NCI-H2029 treated with DMSO at 0.1 percent for 48 hours (cell line): ENCODE results near the gene PCDHGA10.
"Not testable (repeated sequence)": the region's sequence is repeated elsewhere in the genome, so short reads cannot be mapped to it uniquely, and the experiment has no call there.

Experiments
- DNase-seq: peaks from one replicate; lab custom pipeline; 2025; lab: John Stamatoyannopoulos, UW

Gene PCDHGA10

DNA sequence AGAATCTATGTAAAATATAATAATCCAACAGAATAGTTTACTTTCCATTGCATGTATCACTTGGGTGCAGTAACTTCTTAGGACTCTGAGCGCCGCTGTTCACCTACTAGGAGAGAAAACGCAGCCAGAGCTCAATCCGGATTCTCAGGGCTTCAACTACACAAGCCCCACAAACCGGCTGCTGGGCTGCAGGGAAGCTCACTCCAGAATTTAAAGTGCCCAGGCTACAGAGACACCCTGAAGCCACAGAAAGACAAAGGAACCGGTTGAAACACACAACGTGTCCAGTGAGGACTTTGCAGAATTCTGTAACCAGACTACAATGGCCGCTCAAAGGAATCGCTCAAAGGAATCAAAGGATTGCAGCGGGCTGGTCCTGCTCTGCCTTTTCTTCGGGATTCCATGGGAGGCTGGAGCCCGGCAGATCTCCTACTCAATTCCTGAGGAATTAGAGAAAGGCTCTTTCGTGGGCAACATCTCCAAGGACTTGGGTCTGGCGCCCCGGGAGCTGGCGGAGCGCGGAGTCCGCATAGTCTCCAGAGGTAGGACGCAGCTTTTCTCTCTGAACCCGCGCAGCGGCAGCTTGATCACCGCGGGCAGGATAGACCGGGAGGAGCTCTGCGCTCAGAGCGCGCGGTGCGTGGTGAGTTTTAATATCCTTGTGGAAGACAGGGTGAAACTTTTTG is at the start of gene PCDHGA10:
Gene PCDHGA10, plus strand, starts transcription at position 134 of the 686 bp plus-strand sequence. Its CDS starts 189 bp downstream, at position 323.
- DNase-seq, result no peak

DNA sequence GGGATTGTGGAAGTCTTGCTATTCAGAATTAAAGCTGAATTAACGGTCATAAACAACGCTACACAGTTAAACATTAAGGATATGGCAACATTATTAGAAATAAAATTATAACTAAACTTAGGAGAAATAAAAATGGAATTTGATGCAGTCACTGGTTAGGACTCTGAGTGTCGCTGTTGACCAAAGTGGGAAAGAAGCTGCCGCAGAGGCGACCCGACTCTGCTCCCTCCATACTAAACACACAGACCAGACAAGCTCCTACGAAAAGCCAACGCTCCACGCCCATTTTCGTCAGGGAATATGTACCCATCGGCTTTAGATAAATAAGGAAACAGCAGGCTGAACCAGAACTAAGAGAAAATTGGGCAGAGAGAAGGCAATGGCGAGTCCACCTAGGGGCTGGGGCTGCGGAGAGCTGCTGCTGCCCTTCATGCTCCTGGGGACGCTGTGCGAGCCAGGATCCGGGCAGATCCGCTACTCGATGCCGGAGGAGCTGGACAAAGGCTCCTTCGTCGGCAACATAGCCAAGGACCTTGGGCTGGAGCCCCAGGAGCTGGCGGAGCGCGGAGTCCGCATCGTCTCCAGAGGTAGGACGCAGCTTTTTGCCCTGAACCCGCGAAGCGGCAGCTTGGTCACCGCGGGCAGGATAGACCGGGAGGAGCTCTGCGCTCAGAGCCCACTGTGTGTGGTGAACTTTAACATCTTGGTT is 48.7 kb upstream of the PCDHGA10 start, which contains the start of gene PCDHGA5:
Gene PCDHGA5, plus strand, starts transcription at position 211 of the 709 bp plus-strand sequence. Its CDS starts 169 bp downstream, at position 380.
- DNase-seq, result no peak

DNA sequence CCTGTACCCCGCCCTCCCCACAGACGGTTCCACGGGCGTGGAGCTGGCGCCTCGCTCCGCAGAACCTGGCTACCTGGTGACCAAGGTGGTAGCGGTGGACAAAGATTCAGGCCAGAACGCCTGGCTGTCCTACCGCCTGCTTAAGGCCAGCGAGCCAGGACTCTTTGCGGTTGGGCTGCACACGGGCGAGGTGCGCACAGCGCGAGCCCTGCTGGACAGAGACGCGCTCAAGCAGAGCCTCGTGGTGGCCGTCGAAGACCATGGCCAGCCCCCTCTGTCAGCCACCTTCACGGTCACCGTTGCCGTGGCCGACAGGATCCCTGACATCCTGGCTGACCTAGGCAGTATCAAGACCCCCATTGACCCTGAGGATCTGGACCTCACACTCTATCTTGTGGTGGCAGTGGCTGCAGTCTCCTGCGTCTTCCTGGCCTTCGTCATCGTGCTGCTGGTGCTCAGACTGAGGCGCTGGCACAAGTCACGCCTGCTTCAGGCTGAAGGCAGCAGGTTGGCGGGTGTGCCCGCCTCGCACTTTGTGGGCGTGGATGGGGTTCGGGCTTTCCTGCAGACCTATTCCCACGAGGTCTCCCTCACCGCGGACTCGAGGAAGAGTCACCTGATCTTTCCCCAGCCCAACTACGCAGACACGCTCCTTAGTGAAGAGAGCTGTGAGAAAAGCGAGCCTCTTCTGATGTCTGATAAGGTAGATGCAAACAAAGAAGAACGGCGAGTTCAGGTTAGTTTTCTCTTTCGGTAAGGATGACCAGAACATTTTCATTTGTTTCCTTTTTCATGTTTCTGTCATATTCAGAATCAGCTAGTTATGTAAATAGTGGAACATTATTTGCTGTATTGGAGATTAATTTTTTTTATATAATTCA is 46.5 kb upstream of the PCDHGA10 start:
- no peak for DNase-seq

DNA sequence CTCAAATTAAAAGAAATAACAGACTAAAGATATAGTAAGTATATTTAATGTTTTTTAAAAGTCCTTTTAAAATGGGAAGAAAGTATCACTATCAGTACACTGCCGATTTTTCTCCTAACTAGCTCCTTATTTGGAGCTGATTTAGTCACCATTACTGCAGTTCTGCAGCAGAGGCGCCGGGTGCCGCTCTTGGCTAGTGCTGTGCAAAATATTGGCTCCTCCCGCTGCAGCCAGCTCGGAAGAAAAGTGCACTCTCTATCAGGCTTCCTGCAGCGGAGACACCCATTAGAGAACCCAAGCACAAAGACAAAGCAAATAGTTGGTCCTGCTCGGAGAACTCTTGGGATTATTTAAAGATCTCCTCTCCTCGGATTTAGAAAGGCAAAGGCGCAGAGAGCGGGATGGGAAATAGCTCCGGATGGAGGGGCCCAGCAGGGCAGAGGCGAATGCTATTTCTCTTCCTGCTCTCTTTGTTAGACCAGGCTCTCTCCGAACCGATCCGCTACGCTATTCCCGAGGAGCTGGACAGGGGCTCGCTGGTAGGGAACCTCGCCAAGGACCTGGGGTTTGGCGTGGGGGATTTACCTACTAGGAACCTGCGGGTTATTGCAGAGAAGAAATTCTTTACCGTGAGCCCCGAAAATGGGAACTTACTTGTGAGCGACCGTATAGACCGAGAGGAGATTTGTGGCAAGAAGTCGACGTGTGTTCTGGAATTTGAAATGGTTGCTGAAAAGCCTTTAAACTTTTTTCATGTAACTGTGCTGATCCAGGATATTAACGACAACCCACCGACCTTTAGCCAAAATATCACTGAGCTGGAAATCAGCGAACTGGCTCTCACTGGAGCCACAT is 42.6 kb upstream of the PCDHGA10 start, which contains the start of gene PCDHGB3:
Gene PCDHGB3, plus strand, starts transcription at position 249 of the 855 bp plus-strand sequence. Its CDS starts 153 bp downstream, at position 402.
- no peak for DNase-seq

DNA sequence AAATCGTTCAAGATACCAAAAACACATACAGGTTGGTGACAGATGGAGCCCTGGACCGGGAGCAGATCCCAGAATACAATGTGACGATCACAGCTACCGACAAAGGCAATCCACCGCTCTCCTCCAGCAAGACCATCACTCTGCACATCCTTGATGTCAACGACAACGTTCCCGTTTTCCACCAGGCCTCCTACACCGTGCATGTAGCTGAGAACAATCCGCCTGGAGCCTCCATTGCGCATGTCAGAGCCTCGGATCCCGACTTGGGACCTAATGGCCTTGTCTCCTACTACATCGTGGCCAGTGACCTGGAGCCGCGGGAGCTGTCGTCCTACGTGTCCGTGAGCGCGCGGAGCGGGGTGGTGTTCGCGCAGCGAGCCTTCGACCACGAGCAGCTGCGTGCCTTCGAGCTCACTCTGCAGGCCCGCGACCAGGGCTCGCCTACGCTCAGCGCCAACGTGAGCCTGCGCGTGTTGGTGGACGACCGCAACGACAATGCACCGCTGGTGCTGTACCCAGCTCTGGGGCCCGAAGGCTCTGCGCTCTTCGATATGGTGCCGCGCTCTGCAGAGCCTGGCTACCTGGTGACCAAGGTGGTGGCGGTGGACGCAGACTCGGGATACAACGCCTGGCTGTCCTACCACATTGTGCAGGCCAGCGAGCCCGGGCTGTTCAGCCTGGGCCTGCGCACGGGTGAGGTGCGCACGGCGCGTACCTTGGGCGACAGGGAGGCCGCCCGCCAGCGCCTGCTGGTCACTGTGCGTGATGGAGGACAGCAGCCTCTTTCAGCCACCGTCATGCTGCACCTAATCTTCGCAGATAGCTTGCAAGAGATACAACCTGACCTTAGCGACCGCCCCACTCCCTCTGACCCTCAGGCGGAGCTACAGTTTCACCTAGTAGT is 41.0 kb upstream of the PCDHGA10 start:
- no peak for DNase-seq

DNA sequence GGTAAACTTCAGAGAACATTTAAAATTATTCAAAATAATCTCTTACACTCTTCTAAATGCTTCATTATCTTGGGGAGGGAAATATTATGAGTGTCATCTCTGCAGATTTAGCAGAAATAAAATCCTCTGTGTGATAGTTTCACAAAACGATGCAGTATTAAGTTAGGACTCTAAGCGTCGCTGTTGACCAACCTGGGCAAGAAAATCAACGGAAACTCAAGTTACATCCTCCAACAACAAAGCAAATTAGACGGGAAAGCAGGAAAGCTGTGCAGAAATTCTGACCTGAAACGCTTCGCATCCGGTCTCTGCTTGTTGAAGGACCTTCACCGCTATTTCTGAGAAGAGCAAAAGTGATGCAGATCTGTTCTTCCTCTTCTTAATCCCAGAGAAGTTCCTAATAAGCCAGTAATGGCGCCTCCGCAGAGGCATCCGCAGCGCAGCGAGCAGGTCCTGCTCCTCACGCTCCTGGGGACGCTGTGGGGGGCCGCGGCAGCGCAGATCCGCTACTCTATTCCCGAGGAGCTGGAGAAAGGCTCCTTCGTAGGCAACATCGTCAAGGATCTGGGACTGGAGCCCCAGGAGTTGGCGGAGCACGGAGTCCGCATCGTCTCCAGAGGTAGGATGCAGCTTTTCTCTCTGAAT is 39.0 kb upstream of the PCDHGA10 start, which contains the start of gene PCDHGA6:
Gene PCDHGA6, plus strand, starts transcription at position 219 of the 645 bp plus-strand sequence. Its CDS starts 193 bp downstream, at position 412.
- no peak for DNase-seq

DNA sequence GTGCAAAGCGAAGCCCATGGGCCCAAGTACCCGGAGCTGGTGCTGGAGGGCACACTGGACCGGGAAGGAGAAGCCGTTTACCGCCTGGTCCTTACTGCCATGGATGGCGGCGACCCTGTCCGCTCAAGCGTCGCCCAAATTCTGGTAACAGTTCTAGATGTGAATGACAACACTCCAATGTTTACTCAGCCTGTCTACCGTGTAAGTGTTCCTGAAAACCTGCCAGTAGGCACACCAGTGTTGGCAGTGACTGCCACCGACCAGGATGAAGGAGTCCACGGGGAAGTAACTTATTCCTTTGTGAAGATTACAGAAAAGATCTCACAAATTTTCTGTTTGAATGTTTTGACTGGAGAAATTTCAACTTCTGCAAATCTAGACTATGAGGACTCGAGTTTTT is 38.2 kb upstream of the PCDHGA10 start:
- no peak for DNase-seq

DNA sequence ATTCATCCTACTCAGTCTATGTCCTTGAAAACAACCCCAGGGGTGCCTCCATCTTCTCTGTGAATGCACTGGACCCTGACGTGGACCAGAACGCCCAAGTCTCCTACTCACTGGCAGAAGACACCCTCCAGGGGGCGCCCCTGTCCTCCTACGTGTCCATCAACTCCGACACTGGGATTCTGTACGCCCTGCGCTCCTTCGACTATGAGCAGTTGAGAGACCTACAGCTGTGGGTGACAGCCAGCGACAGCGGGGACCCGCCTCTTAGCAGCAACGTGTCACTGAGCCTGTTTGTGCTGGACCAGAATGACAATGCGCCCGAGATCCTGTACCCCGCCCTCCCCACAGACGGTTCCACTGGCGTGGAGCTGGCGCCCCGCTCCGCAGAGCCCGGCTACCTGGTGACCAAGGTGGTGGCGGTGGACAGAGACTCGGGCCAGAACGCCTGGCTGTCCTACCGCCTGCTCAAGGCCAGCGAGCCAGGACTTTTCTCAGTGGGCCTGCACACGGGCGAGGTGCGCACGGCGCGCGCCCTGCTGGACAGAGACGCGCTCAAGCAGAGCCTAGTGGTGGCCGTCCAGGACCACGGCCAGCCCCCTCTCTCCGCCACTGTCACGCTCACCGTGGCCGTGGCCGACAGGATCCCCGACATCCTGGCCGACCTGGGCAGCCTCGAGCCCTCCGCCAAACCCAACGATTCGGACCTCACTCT is 37.2 kb upstream of the PCDHGA10 start:
- not testable (repeated sequence) for DNase-seq

DNA sequence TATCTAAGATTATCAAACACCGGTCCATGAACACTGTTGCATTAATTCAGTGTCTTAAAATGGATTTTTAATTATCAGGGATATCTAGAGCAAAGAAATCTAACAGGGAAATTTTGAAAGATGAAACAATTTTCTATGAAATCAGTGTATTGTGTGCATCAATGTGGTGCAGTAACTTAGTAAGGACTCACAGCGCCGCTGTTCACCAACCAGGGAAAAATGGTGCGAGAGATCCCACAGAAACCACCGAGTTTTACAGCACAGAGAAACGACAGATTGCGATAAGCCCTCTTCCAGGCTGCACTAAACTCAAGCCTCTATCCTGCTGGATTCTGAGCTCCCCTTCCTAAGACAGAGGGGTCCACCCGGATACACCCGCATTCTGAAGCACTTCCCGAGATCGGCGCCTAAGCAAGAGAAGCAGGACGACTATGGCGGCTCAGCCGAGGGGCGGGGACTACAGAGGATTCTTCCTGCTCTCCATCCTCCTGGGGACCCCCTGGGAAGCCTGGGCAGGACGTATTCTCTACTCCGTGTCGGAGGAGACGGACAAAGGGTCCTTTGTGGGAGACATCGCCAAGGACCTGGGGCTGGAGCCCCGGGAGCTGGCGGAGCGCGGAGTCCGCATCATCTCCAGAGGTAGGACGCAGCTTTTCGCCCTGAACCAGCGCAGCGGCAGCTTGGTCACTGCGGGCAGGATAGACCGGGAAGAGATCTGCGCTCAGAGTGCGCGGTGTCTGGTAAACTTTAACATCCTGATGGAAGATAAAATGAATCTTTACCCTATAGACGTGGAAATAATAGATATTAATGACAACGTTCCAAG is 30.1 kb upstream of the PCDHGA10 start, which contains the start of gene PCDHGA7:
Gene PCDHGA7, plus strand, starts transcription at position 274 of the 826 bp plus-strand sequence. Its CDS starts 158 bp downstream, at position 432.
- no peak for DNase-seq

DNA sequence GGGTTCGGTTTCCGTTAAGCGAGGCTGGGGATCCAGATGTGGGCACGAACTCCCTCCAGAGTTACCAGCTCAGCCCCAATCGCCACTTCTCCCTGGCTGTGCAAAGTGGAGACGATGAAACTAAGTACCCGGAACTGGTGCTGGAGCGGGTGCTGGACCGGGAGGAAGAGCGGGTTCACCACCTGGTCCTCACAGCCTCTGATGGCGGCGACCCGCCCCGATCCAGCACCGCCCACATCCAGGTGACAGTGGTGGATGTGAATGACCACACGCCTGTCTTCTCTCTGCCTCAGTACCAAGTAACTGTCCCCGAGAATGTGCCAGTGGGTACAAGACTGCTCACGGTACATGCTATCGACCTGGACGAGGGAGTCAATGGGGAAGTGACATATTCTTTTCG is 29.4 kb upstream of the PCDHGA10 start:
- no peak for DNase-seq

DNA sequence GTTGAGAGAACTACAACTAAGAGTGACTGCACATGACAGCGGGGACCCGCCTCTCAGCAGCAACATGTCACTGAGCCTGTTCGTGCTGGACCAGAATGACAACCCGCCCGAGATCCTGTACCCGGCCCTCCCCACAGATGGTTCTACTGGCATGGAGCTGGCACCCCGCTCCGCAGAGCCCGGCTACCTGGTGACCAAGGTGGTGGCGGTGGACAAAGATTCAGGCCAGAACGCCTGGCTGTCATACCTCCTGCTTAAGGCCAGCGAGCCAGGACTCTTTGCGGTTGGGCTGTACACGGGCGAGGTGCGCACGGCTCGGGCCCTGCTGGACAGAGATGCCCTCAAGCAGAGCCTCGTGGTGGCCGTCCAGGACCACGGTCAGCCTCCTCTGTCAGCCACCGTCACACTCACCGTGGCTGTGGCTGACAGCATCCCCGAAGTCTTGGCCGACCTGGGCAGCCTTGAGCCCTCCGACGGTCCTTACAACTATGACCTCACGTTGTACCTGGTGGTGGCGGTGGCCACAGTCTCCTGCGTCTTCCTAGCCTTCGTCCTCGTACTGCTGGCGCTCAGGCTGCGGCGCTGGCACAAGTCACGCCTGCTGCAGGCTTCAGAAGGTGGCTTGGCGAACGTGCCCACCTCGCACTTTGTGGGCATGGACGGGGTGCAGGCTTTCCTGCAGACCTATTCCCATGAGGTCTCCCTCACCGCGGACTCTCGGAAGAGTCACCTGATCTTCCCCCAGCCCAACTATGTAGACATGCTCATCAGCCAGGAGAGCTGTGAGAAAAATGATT is 28.1 kb upstream of the PCDHGA10 start:
- no peak for DNase-seq

DNA sequence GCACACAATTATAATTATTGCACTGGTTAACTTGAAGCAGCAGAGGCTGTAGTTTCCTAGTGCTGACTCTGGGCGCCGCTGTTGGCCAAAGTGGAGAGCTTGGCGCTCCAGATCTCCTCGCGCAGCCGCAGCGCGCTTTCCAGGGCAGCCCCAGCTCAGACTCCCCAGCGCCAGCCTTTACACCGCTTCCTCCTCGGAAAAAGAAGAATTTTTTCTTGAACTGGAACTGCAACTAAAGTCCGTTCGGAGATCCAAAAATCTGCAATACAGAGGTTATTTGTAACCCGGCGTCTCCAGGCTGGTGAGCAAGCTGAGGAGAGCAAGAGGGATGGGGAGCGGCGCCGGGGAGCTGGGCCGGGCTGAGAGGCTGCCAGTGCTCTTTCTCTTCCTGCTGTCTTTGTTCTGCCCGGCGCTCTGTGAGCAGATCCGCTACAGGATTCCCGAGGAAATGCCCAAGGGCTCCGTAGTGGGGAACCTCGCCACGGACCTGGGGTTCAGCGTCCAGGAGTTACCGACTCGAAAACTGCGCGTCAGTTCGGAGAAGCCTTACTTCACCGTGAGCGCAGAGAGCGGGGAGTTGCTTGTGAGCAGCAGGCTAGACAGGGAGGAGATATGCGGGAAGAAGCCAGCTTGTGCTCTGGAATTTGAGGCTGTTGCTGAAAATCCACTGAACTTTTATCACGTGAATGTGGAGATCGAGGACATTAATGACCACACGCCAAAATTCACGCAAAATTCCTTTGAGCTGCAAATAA is 25.1 kb upstream of the PCDHGA10 start, which contains the start of gene PCDHGB4:
Gene PCDHGB4, plus strand, starts transcription at position 142 of the 755 bp plus-strand sequence. Its CDS starts 187 bp downstream, at position 329.
- not testable (repeated sequence) for DNase-seq

DNA sequence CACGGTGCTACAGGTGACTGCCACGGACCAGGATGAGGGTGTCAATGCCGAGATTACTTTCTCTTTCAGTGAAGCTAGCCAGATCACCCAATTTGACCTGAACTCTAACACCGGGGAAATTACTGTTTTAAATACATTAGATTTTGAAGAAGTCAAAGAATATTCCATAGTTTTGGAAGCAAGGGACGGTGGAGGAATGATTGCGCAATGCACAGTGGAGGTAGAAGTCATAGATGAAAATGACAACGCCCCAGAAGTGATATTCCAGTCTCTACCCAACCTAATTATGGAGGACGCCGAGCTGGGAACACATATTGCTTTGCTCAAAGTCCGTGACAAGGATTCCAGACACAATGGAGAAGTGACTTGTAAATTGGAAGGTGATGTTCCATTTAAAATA is 24.1 kb upstream of the PCDHGA10 start:
- DNase-seq, result no peak

DNA sequence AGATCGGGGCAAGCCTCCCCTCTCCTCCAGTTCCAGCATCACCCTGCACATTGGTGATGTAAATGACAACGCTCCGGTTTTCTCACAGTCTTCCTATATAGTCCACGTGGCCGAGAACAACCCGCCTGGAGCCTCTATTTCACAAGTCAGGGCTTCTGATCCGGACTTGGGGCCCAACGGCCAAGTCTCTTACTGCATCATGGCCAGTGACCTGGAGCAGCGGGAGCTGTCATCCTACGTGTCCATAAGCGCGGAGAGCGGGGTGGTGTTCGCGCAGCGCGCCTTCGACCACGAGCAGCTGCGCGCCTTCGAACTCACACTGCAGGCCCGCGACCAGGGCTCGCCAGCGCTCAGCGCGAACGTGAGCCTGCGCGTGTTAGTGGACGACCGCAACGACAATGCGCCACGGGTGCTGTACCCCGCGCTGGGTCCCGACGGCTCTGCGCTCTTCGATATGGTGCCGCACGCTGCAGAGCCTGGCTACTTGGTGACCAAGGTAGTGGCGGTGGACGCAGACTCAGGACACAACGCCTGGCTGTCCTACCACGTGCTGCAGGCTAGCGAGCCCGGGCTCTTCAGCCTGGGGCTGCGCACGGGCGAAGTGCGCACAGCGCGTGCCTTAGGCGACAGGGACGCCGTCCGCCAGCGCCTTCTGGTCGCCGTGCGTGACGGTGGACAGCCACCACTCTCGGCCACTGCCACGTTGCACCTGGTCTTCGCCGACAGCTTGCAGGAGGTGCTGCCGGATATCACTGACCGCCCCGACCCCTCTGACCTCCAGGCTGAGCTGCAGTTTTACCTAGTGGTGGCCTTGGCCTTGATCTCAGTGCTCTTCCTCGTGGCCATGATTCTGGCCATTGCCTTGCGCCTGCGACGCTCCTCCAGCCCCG is 23.4 kb upstream of the PCDHGA10 start:
- no peak for DNase-seq
